Measurements from ENCODE around the gene ACACB.

Gene ACACB

DNA sequence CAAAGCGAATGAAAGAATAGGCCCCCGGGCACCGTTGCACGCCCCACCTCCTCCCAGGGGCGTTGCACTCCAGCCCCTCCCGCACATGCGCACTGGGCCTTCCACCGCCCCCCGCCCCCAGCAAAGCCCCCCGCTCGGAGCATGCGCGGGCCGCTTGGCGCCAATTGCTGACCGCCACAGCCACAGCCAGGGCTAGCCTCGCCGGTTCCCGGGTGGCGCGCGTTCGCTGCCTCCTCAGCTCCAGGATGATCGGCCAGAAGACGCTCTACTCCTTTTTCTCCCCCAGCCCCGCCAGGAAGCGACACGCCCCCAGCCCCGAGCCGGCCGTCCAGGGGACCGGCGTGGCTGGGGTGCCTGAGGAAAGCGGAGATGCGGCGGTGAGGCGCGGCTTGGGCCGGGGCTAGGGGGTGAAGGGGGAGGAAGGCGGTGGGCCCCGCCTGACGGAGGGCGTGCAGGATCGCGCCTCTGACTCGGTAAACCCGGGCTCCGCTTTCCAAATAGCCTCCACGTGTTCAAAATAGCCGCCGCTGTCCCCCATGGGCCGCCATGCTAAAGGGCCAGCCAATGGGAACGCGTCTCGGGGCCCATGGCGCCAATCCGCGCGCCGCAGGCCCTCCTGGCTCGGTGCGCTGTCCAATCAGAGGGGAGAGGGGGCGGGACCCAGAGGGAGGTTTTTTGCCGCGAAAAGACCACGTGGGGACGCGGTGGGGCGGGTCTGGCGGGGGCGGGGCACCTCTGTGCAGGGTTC, 18.8 kb upstream of the ACACB start, which contains the start of gene UNG:
Gene UNG (plus strand): TSS at position 163 of the 748 bp plus-strand sequence. CDS start 83 bp downstream, at position 246.
- DNase-seq (ENCODE audit: low read depth): peak; percentile 95
- TF ChIP-seq, protein P1, sequence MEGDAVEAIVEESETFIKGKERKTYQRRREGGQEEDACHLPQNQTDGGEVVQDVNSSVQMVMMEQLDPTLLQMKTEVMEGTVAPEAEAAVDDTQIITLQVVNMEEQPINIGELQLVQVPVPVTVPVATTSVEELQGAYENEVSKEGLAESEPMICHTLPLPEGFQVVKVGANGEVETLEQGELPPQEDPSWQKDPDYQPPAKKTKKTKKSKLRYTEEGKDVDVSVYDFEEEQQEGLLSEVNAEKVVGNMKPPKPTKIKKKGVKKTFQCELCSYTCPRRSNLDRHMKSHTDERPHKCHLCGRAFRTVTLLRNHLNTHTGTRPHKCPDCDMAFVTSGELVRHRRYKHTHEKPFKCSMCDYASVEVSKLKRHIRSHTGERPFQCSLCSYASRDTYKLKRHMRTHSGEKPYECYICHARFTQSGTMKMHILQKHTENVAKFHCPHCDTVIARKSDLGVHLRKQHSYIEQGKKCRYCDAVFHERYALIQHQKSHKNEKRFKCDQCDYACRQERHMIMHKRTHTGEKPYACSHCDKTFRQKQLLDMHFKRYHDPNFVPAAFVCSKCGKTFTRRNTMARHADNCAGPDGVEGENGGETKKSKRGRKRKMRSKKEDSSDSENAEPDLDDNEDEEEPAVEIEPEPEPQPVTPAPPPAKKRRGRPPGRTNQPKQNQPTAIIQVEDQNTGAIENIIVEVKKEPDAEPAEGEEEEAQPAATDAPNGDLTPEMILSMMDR (IDR thresholded peaks at IDR 0.05; ENCODE audit: low read length, missing control alignments): no peak
- H3K4me3 ChIP-seq (replicated peaks; ENCODE audit: low read depth, low read length): peak within 1 kb of the TSS; percentile 80

GRCh38 chr12:109098183-109098604, 18.2 kb upstream of the ACACB start:
- peak; percentile 76 for DNase-seq (ENCODE audit: low read depth)
- TF ChIP-seq, protein P1 (IDR thresholded peaks at IDR 0.05; ENCODE audit: low read length, missing control alignments): no peak
- peak overlapping the region; percentile 80 for H3K4me3 ChIP-seq (replicated peaks; ENCODE audit: low read depth, low read length)

- peak; percentile 17 for DNase-seq (ENCODE audit: low read depth)
- TF ChIP-seq, protein P1 (IDR thresholded peaks at IDR 0.05; ENCODE audit: low read length, missing control alignments): no peak
- H3K4me3 ChIP-seq (replicated peaks; ENCODE audit: low read depth, low read length): peak overlapping the region; percentile 80
Observed at GRCh38 chr12:109098651-109099050, 17.7 kb upstream of the ACACB start.

- peak overlapping the region; percentile 80 for H3K4me3 ChIP-seq (replicated peaks; ENCODE audit: low read depth, low read length)
- TF ChIP-seq, protein P1 (IDR thresholded peaks at IDR 0.05; ENCODE audit: low read length, missing control alignments): no peak
- no peak for DNase-seq (ENCODE audit: low read depth)
Observed at GRCh38 chr12:109099431-109100020, 16.9 kb upstream of the ACACB start.

GRCh38 chr12:109100741-109101140, 15.6 kb upstream of the ACACB start:
- DNase-seq (ENCODE audit: low read depth): no peak
- TF ChIP-seq, protein P1 (IDR thresholded peaks at IDR 0.05; ENCODE audit: low read length, missing control alignments): no peak
- no peak overlapping the region for H3K4me3 ChIP-seq (replicated peaks; ENCODE audit: low read depth, low read length)

GRCh38 chr12:109102491-109102890, 13.9 kb upstream of the ACACB start:
- TF ChIP-seq, protein P1 (IDR thresholded peaks at IDR 0.05; ENCODE audit: low read length, missing control alignments): no peak
- H3K4me3 ChIP-seq (replicated peaks; ENCODE audit: low read depth, low read length): no peak overlapping the region
- DNase-seq (ENCODE audit: low read depth): no peak

Measured in fibroblast of pulmonary artery (primary cell).